Prostate gland (tissue), 2 donors: Measurements from ENCODE around the gene PLSCR2. TPM values are rescaled to one million over a fixed set of nuclear protein-coding genes. Genes with fewer than 3 reads are reported as not detected.

Experiments
- DNase-seq: peaks from one replicate; pipeline ENCODE4 v3.0.0-alpha.2; 2019; ENCODE audit warnings: low spot score
- H3K27ac ChIP-seq, 2 donors: fragments of 200-600 bp; sonication (generic); 2 replicates each; pipeline ENCODE4 v1.5.1; 2017 to 2019
- H3K27me3 ChIP-seq: fragments of 200-600 bp; sonication (generic); replicated peaks from 2 replicates; pipeline ENCODE4 v1.5.1; 2019; ENCODE audit not compliant: insufficient read depth
- H3K36me3 ChIP-seq, 2 donors: fragments of 200-600 bp; sonication (generic); 1 replicate in 1 of 2; 2 replicates in 1 of 2; pipeline versions ENCODE4 v1.5.1 to v1.8.1; 2017 to 2019
- H3K4me1 ChIP-seq: fragments of 200-600 bp; sonication (generic); replicated peaks from 2 replicates; pipeline ENCODE4 v1.5.1; 2019
- H3K4me3 ChIP-seq, 2 donors: fragments of 200-600 bp; sonication (generic); 2 replicates each; pipeline ENCODE4 v1.5.1; 2017 to 2019
- H3K9me3 ChIP-seq: fragments of 200-600 bp; sonication (generic); 2 replicates; pipeline ENCODE4 v1.5.1; 2017
- POLR2A ChIP-seq: fragments of 450-650 bp; IDR thresholded peaks from one replicate; pipeline ENCODE4 v1.6.1; 2016; ENCODE audit warnings: antibody characterized with exemption, mild to moderate bottlenecking
- POLR2AphosphoS5 ChIP-seq: sonication (generic); formaldehyde crosslinking; IDR thresholded peaks from one replicate; pipeline ENCODE4 v1.6.1; 2017; ENCODE audit warnings: antibody characterized with exemption
- WGBS: methylation state at CpG from one replicate; pipeline ENCODE4 v1.1.5; 2018; 5-methylcytosine and 5-hydroxymethylcytosine counted together
- intact Hi-C: fragments of 100-400 bp; cut with DNase I; formaldehyde crosslinking; loops from one replicate; pipeline ENCODE4 v1.14.2; 2022
- total RNA-seq, 2 donors: library from RNA; depleted of rRNA; stranded (reverse); fragments of >200 nt; gene quantifications; one replicate each; pipeline ENCODE4 v1.1.0, GENCODE V29; 2016
- TF ChIP-seq, protein P1 (sequence below), 4 experiments: fragments of 200-600 bp in 2 of 4; fragments of 450-650 bp in 2 of 4; sonication (generic) in 2 of 4; IDR thresholded peaks; 1 replicate in 3 of 4; 2 replicates in 1 of 4; pipeline ENCODE4 v1.5.1; 2016 to 2019; ENCODE audit warnings: antibody characterized with exemption in 4 of 4, mild to moderate bottlenecking in 2 of 4, moderate library complexity in 2 of 4

The PLSCR2 gene
- total RNA-seq, 2 donors from 2014 or later = 0.51 TPM; not detected in 1

DNA sequence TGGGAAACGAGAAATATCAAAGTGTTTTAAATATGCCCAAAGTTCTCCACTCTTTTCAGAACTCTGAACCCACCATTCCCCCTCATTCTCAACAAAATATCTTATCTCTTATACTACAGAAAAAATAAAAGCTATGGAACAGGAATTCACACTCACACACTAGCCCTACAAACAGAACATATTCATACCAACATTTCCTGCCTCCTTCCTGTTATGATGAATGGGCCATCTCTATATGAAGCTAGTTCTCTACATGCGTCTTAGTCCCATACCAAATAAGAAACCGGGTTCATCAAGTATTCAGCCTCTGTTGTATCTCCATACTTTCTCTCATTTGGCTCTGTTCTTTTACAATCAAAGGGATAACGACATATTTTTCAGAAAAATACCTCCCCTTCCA lies 72.6 kb downstream of the PLSCR2 start:
- no peak for DNase-seq
- 88% methylated on average over 4 of the region's 4 CpGs for WGBS
- no peak overlapping the region for H3K4me3 ChIP-seq
- H3K27ac ChIP-seq = no peak overlapping the region
- H3K27me3 ChIP-seq = no peaks in the 10 kb centered on the region
- no peaks in the 10 kb centered on the region for H3K4me1 ChIP-seq
- TF ChIP-seq POLR2AphosphoS5 = no peak
- TF ChIP-seq, protein P1, sequence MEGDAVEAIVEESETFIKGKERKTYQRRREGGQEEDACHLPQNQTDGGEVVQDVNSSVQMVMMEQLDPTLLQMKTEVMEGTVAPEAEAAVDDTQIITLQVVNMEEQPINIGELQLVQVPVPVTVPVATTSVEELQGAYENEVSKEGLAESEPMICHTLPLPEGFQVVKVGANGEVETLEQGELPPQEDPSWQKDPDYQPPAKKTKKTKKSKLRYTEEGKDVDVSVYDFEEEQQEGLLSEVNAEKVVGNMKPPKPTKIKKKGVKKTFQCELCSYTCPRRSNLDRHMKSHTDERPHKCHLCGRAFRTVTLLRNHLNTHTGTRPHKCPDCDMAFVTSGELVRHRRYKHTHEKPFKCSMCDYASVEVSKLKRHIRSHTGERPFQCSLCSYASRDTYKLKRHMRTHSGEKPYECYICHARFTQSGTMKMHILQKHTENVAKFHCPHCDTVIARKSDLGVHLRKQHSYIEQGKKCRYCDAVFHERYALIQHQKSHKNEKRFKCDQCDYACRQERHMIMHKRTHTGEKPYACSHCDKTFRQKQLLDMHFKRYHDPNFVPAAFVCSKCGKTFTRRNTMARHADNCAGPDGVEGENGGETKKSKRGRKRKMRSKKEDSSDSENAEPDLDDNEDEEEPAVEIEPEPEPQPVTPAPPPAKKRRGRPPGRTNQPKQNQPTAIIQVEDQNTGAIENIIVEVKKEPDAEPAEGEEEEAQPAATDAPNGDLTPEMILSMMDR (IDR thresholded peaks at IDR 0.05) = no peak
- TF ChIP-seq POLR2A = no peak
- no peaks in the 10 kb centered on the region for H3K36me3 ChIP-seq
- H3K9me3 ChIP-seq = no peaks in the 10 kb centered on the region
- intact Hi-C loops = no loop called here

DNA sequence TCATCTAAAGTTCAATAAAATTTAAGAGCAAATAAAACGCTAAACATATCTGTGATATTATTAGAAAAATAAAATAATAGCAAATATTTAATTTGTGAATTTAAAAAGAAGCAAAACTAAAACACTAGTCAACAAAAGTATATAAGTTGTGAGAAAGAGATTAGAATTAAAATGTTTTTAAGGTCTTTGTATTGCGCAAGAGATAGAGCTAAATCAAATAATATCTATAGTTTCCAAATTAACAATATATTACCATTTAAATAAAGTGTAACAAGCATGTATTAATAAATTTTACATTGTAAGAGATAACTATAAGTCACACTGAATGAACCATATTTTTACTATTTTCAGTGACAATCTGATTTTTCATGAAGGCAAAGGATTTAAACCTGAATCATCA lies 74.2 kb downstream of the PLSCR2 start:
- no peak overlapping the region for H3K27ac ChIP-seq
- 98% methylated on average over 2 of the region's 2 CpGs for WGBS

DNA sequence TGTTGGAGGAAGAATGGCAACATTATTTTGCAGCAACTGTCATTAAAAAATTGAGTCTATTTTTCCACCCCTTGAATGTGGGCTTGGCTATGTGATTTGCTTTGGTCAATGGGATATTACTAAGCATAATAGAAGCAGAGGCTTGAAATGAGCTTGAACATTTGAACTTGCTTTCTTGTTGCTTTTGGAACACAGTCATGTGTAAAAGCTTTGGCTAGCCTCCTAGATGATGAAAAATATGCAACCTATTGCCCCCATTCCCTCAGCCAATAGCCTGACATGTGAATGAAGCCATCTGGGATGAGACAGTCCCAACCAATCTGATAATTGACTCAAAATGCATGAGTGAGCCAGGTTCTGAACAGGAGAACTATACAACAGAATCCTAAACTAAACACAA lies 78.4 kb downstream of the PLSCR2 start:
- Histone ChIP-seq H3K4me1 (no peaks in the 10 kb centered on the region), H3K9me3 (no peaks in the 10 kb centered on the region), H3K4me3 (no peak overlapping the region), H3K27me3 (no peaks in the 10 kb centered on the region), H3K36me3 (no peaks in the 10 kb centered on the region), H3K27ac (no peak overlapping the region)
- DNase-seq = no peak
- intact Hi-C loops = no loop called here
- TF ChIP-seq, protein P1 (IDR thresholded peaks at IDR 0.05) = no peak
- TF ChIP-seq POLR2AphosphoS5 = peak; percentile 24

More for the DNA sequence above, 74.2 kb downstream of the PLSCR2 start:
- Histone ChIP-seq H3K9me3 (no peaks in the 10 kb centered on the region), H3K27me3 (no peaks in the 10 kb centered on the region), H3K4me1 (no peaks in the 10 kb centered on the region), H3K4me3 (no peak overlapping the region), H3K36me3 (no peaks in the 10 kb centered on the region)
- TF ChIP-seq, protein P1 (IDR thresholded peaks at IDR 0.05) = no peak
- TF ChIP-seq POLR2A (no peak), POLR2AphosphoS5 (no peak)
- intact Hi-C loops = no loop called here
- no peak for DNase-seq

DNA sequence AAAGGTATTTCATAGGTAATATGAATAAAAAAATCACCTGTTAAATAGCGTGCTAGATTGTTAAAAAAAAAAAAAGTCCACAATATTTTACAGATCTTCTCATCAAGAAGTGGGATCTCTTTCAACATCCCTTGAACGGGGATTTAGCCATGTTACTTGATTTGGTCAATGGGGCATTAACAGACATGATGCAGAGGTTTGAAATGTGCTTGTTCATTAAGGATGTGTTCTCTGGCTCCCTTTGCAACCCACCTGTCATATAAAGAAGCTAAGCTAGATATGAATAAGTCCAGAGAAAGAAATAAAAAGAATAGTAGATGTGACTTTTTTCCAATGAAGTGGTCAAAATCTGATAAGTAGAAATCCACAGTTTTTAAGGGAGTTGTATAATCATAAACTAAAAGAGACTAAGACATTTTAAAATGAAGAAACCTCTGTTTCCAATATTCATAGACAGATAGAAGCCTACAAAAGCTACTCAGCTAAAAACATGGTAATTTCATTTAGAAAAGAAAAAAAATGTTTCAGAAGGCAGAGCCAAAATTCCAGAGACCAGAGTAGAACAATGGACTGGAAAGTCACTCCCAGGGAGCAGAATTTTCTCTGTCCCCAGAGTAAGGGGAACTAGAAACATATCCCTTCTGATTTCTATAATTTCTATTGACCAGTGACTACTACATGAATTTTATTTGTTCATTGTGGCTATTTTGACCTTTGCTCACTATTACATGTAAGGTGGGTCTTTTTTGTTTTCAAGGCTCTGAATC lies 79.2 kb downstream of the PLSCR2 start:
- no peaks in the 10 kb centered on the region for H3K27me3 ChIP-seq
- no peak overlapping the region for H3K27ac ChIP-seq
- H3K4me1 ChIP-seq = no peaks in the 10 kb centered on the region
- no peaks in the 10 kb centered on the region for H3K9me3 ChIP-seq
- H3K36me3 ChIP-seq = no peaks in the 10 kb centered on the region
- DNase-seq = no peak
- WGBS = 46% methylated on average over 2 of the region's 2 CpGs
- TF ChIP-seq POLR2AphosphoS5 (no peak), POLR2A (no peak)
- TF ChIP-seq, protein P1 (IDR thresholded peaks at IDR 0.05) = no peak
- intact Hi-C loops = no loop called here
- no peak overlapping the region for H3K4me3 ChIP-seq

DNA sequence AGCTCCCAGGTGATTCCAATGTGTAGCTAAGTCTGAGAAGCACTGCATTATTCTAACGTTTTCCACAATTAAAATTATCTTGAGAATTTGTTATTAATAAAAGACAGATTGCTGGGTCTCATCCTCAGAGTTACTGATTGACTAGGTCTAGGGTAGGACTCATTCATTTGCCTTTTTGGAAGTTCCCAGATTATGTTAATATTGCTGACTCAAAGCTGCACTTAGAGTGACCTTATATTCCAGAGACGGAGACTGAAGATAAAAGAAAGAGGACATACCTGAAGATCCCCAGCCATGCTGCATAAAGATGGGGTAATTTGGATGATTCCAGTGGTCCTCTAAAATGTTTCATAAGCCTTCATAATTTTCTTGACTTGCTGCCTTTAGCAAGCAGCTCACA lies 81.8 kb downstream of the PLSCR2 start:
- Histone ChIP-seq H3K4me3 (no peak overlapping the region), H3K36me3 (no peaks in the 10 kb centered on the region), H3K9me3 (no peaks in the 10 kb centered on the region), H3K27ac (no peak overlapping the region), H3K4me1 (no peaks in the 10 kb centered on the region), H3K27me3 (no peaks in the 10 kb centered on the region)
- intact Hi-C loops = no loop called here
- DNase-seq = no peak
- WGBS = 40% methylated on average over 2 of the region's 2 CpGs
- TF ChIP-seq, protein P1 (IDR thresholded peaks at IDR 0.05) = no peak
- TF ChIP-seq POLR2A (no peak), POLR2AphosphoS5 (no peak)
